Hindlimb muscle (tissue), 1 donor: Measurements from ENCODE around the gene ORC3. TPM values are rescaled to one million over a fixed set of nuclear protein-coding genes. Genes with fewer than 3 reads are reported as not detected.
A peak's percentile ranks its signal among the peaks of the same experiment; 100 is the strongest.
"Not testable (repeated sequence)": the region's sequence is repeated elsewhere in the genome, so short reads cannot be mapped to it uniquely, and the experiment has no call there.

Source experiments
- DNase-seq: peaks from one replicate; pipeline ENCODE4 v3.0.0-alpha.2; 2013
- polyA plus RNA-seq: library from polyadenylated mRNA; unstranded; fragments of 120-200 nt; gene quantifications from one replicate; pipeline ENCODE4 v1.2.1, GENCODE V29; 2013; ENCODE audit not compliant: insufficient read length

The ORC3 gene
- polyA plus RNA-seq, 1 donor, result 22.3 TPM

GRCh38 chr6:87661016-87661415 lies 71.1 kb downstream of the ORC3 start:
- DNase-seq, result no peak

- no peak for DNase-seq
Measured at GRCh38 chr6:87661503-87661902, 71.6 kb downstream of the ORC3 start.

DNA sequence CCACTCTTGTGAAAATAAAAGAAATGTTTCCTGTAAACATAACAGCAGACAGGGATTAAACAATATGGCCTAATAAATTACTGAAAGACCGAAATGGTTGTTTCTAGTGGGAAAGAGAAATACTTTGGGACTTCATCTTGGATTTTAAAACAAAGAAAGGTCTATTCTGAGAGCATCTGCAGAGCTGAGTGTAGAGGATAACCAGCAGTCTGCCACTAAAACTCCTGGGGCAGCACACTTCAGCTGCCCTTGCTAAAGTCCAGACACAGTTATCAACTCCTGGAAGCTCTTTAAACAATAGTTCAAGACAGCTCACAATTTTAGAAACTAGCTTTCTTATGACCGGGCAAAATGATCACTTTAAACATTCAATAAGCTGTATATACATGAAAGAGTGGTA lies 73.5 kb downstream of the ORC3 start:
- DNase-seq, result no peak

DNA sequence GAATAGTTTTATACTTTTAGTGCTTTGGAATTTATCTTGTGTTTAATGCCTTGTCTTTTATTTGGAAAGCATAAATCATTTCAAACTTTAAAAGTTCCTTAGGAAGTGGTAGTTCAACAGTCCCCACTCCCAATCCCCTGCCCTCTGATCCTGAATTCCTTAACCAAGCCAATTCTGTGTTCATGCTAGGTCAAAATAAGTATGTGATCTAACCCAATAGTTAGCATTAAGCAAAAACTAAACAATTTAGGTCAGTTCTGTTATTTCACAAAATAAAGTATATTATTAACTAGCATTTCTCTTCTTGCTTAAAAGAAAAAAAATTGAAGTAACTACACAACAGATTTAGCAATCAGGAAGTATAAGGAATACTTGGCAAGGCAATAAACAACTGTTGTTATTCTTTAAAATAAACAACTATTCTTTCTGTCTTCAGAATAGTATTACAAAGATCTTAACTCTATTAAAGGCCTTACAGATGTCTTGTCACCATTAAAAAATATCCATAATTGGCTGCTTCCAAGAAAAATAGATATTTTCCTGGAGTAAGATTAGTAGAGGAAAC lies 75.1 kb downstream of the ORC3 start:
- no peak for DNase-seq

DNA sequence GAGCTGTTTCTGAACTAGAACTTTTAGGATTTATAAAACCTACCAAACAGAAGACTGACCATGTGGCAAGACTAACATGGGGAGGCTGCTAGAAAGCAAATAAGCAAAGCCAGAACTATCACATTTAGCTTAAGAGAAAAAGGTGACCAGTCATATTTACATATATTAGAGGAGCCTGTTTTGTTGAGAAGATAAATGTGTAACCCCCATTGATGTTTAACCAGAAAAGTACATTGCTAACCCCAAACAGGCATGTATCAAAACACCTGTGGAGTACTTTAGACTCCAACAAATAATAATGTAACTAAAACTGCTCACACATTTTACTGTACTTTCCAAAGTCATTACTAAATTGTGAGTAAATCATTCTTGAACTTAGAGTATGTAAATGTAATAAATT lies 77.1 kb downstream of the ORC3 start:
- DNase-seq, result no peak

DNA sequence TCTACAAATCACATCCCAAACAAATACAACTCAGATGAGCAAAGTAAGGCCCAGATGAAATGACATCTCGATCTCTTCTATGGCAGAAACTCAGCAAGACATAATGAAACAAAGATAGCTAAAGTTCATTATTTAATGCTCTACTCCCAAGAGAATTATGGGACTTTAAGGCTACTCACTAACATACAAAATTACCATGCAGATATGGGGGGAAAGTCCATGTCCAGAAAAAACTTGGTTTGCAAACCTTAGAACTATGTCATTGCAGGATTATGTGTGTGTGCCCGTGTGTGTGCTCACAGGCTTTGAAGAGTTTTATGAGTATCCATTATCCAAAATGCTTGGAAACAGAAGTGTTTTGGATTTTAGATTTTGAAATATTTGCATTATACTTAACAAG lies 78.1 kb downstream of the ORC3 start:
- DNase-seq, result no peak

GRCh38 chr6:87669051-87669450 lies 79.1 kb downstream of the ORC3 start:
- no peak for DNase-seq

DNA sequence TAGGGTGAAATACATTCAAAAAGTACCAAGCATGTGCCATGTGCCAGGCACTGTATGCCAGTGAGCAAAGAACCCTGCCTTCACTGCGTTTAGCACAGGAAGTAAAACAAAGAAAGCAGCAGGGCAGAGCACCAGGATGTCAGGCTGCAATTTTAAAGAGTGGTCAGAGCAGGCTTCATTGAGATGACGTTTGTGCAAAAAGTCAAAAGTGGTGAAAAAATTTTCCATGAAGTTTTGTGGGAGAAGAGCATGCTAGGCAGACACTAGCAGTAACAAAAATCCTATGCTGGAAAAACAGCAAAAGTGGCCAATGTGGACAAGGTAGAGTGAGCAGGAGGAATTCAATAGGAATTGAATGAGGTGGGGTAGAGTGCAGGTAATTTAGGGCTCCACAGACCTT lies 80.8 kb downstream of the ORC3 start:
- DNase-seq, result no peak

- no peak for DNase-seq
Measured at GRCh38 chr6:87671555-87672029, 81.7 kb downstream of the ORC3 start.

- no peak for DNase-seq
Measured at GRCh38 chr6:87672641-87673040, 82.7 kb downstream of the ORC3 start.

GRCh38 chr6:87673237-87673636 lies 83.3 kb downstream of the ORC3 start:
- DNase-seq, result no peak

- DNase-seq, result no peak
Measured at GRCh38 chr6:87674290-87674689, 84.4 kb downstream of the ORC3 start.

DNA sequence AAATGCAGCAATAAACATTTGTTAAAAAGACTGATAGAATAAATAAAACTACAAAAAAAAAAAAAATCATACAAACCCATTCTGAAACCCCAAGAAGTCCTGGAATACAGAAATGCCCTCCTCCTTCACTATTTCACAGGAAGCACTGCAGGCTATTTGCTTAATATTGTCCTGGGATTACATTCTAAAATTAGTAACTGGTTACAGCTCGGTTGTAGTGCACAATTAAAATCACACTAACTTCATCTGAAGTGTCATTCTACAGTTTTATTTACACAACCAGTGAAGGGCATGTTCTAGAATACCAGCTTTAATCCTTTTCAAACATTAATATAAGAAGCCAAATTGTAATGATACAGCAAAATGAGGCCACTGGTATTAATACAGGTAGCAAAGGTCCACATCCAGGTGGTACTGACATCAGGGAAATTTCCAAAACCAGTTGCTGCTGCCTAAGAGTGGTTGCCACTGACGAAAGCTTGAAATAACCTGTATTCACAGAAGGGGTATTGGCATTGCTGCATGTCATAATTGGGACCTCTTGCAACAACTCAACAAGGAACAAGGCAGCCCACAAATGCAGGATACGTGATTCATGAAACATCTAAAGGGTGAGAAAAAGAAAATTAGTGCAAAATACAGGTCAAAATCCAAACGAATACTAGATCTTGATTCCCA lies 85.2 kb downstream of the ORC3 start:
- no peak for DNase-seq

DNA sequence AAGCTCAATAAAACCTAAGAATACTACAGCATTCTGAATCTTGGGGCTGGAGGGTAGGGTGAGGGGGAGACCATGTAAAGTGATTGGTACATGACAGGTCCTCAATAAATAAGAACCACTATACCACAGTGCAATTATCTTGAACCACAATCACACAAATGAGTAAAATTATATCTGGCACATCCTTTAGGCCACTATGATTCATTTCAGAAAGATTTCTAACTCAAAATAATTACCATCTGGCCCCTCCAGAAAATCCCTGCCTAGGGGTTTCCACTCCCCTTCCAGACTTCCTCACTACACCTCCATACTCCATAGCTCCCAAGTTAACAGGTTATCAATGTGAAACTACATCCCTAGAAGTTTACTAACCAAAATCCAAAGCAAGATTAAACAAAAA lies 92.4 kb downstream of the ORC3 start:
- DNase-seq, result no peak

DNA sequence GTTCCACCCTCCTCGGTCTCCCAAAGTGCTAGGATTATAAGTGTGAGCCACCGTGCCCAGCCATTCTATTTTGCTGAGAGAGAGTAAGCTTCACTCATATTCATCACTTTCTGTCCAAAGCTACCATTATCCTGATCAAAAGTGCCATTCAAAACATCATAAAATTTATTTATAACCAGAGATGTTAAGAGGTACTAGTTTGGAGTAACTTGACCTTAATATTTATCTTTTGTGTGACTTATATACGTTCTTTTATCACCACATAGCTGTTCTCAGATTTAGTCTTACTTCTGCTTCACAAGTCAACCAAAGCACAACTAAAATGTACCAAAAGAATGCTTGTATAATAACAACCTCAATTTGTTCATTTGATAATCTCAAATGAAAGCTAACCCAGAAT lies 94.0 kb downstream of the ORC3 start:
- no peak for DNase-seq

DNA sequence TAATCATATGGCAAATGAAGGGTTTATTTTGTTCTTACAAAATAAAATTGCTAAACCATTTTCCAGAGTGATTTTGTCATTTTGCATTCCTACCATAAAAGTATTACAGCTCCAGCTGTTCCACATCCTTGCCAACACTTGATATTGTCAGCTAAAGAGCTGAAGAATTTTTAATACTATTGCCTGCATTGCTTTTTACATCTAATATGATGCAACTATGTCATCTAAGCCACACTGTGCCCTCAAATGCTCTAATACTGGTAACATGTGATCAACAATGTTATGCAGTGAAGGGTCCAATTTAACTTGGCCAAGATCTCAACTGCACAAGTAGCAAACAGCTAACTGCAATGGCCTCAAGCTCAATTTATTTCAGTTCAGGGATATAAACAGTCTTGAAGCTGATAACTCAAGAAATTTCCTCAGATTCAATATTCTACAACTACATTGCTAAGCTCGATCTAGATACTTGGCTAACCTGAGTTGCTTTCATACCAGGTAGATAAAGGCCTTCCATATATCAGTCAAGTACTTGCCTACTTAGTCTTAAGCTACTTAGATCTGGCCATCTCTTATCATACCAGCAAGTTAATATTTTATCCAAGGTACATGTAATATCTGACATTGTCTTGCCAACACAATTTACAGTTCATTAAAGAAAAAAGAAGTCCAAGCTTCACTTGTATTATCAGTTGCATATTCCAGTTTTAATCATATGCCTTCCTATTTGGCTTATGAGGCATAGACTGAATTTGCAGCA lies 95.1 kb downstream of the ORC3 start:
- no peak for DNase-seq

- DNase-seq, result not testable (repeated sequence)
Measured at GRCh38 chr6:87686636-87687205, 96.8 kb downstream of the ORC3 start.

GRCh38 chr6:87687296-87687695 lies 97.4 kb downstream of the ORC3 start:
- peak; percentile 56 for DNase-seq

- not testable (repeated sequence) for DNase-seq
Measured at GRCh38 chr6:87687893-87688292, 98.0 kb downstream of the ORC3 start.

DNA sequence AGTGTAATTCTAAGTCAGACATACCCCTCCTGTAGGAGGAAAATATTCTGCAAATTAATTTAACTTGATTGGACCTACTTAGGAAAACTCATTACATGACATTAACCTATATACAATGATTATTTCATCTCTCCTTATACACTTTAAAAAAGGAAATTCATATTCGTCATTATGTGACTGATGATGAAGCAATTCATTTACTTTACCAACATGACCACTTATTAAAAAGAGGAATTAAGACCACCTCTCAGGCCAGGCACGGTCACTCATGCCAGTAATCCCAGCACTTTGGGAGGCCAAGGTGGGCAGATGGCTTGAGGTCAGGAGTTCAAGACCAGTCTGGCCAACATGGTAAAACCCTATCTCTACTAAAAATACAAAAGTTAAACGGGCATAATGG lies 100.5 kb downstream of the ORC3 start:
- DNase-seq, result no peak

- DNase-seq, result no peak
Measured at GRCh38 chr6:87692086-87692485, 102.2 kb downstream of the ORC3 start.

GRCh38 chr6:87696817-87697216 lies 106.9 kb downstream of the ORC3 start:
- not testable (repeated sequence) for DNase-seq
